ENCODE measurements around the gene SLIT3.

Gene SLIT3

GRCh38 chr5:168847511-168848073 is 453.3 kb downstream of the SLIT3 start:
- FAIRE-seq (no peak), DNase-seq (ENCODE audit: insufficient read length, low spot score) (no peak)
- no peak for TF ChIP-seq CTCF (IDR thresholded peaks at IDR 0.05; ENCODE audit: insufficient read depth, missing control alignments)

GRCh38 chr5:168844922-168845296 is 456.0 kb downstream of the SLIT3 start:
- no peak for FAIRE-seq
- no peak for DNase-seq (ENCODE audit: insufficient read length, low spot score)
- no peak for TF ChIP-seq CTCF (IDR thresholded peaks at IDR 0.05; ENCODE audit: insufficient read depth, missing control alignments)

GRCh38 chr5:168844016-168844921 is 456.7 kb downstream of the SLIT3 start:
- TF ChIP-seq CTCF (IDR thresholded peaks at IDR 0.05; ENCODE audit: insufficient read depth, missing control alignments) = no peak
- no peak for FAIRE-seq
- no peak for DNase-seq (ENCODE audit: insufficient read length, low spot score)

- no peak for FAIRE-seq
- TF ChIP-seq CTCF (IDR thresholded peaks at IDR 0.05; ENCODE audit: insufficient read depth, missing control alignments) = no peak
- no peak for DNase-seq (ENCODE audit: insufficient read length, low spot score)
Observed at GRCh38 chr5:168843277-168844015, 457.5 kb downstream of the SLIT3 start.

- DNase-seq (ENCODE audit: insufficient read length, low spot score) = no peak
- no peak for FAIRE-seq
- TF ChIP-seq CTCF (IDR thresholded peaks at IDR 0.05; ENCODE audit: insufficient read depth, missing control alignments) = no peak
Observed at GRCh38 chr5:168842571-168843205, 458.3 kb downstream of the SLIT3 start.

- DNase-seq (ENCODE audit: insufficient read length, low spot score) (no peak), FAIRE-seq (no peak)
- no peak for TF ChIP-seq CTCF (IDR thresholded peaks at IDR 0.05; ENCODE audit: insufficient read depth, missing control alignments)
Observed at GRCh38 chr5:168837852-168838251, 463.1 kb downstream of the SLIT3 start.

Data from D721Med (cell line).